Measurements from ENCODE around the gene ENO2. TPM values are rescaled to one million over a fixed set of nuclear protein-coding genes. Genes with fewer than 3 reads are reported as not detected.

ENO2 gene
- total RNA-seq, 1 donor from 2014 or later = 18.4 TPM

Other genes starting within 250 kb of the ENO2 start
- gene ZNF384, start 225.2 kb upstream of the ENO2 start, total RNA-seq = 20.1 and 30.3 TPM in 2 replicates
- gene PIANP, start 213.8 kb upstream of the ENO2 start, total RNA-seq = not detected in 2 replicates
- 58.8 and 72.9 TPM in 2 replicates for gene COPS7A, start 190.5 kb upstream of the ENO2 start, total RNA-seq
- 186 and 229 TPM in 2 replicates for gene MLF2, start 161.4 kb upstream of the ENO2 start, total RNA-seq
- gene PTMS, start 148.2 kb upstream of the ENO2 start, total RNA-seq = 240 and 281 TPM in 2 replicates
- gene LAG3, start 142.1 kb upstream of the ENO2 start, total RNA-seq = not detected in 2 replicates
- gene CD4, start 125.1 kb upstream of the ENO2 start, total RNA-seq = not detected in 2 replicates
- 2.0 and 3.7 TPM in 2 replicates for gene GPR162, start 92.8 kb upstream of the ENO2 start, total RNA-seq
- gene P3H3, start 86.2 kb upstream of the ENO2 start, total RNA-seq = 53.8 and 87.9 TPM in 2 replicates
- gene GNB3, start 73.7 kb upstream of the ENO2 start, total RNA-seq = 0.39 and 2.3 TPM in 2 replicates
- gene CDCA3, start 63.3 kb upstream of the ENO2 start, total RNA-seq = 6.0 and 14.6 TPM in 2 replicates
- gene USP5, start 62.4 kb upstream of the ENO2 start, total RNA-seq = 74.8 and 77.1 TPM in 2 replicates
- gene TPI1, start 47.0 kb upstream of the ENO2 start, total RNA-seq = 542 and 832 TPM in 2 replicates
- gene SPSB2, start 41.3 kb upstream of the ENO2 start, total RNA-seq = 5.3 and 5.5 TPM in 2 replicates
- gene LRRC23, start 9.8 kb upstream of the ENO2 start, total RNA-seq = 6.3 and 9.6 TPM in 2 replicates
- 33.6 and 64.6 TPM in 2 replicates for gene ATN1, start 13.4 kb downstream of the ENO2 start, total RNA-seq
- gene RNU7-1, start 29.2 kb downstream of the ENO2 start, total RNA-seq = not detected in 2 replicates
- gene C12orf57, start 29.4 kb downstream of the ENO2 start, total RNA-seq = 180 and 194 TPM in 2 replicates
- gene PTPN6, start 36.8 kb downstream of the ENO2 start, total RNA-seq = 0.29 and 8.5 TPM in 2 replicates
- gene PHB2, start 56.1 kb downstream of the ENO2 start, total RNA-seq = 240 and 281 TPM in 2 replicates
- gene EMG1, start 56.3 kb downstream of the ENO2 start, total RNA-seq = 24.3 and 25.3 TPM in 2 replicates
- gene LPCAT3, start 103.9 kb downstream of the ENO2 start, total RNA-seq = 15.4 and 19.4 TPM in 2 replicates
- 0.64 and 0.68 TPM in 2 replicates for gene C1S, start 146.1 kb downstream of the ENO2 start, total RNA-seq
- gene C1R, start 177.9 kb downstream of the ENO2 start, total RNA-seq = 1.4 and 3.9 TPM in 2 replicates
- gene C1RL, start 194.6 kb downstream of the ENO2 start, total RNA-seq = 21.6 and 21.7 TPM in 2 replicates
- gene RBP5, start 214.3 kb downstream of the ENO2 start, total RNA-seq = 5.5 TPM in 1 of 2 replicates, not detected in the other
- 61.0 and 138 TPM in 2 replicates for gene CLSTN3, start 215.8 kb downstream of the ENO2 start, total RNA-seq